Measurements from ENCODE around the gene MTUS2. TPM values are rescaled to one million over a fixed set of nuclear protein-coding genes. Genes with fewer than 3 reads are reported as not detected.

MTUS2 gene
- total and polyA plus RNA-seq, 2 donors (not counting 1 experiment from before 2014, with no cell fraction given): 0.06 TPM; not detected in 1

DNA sequence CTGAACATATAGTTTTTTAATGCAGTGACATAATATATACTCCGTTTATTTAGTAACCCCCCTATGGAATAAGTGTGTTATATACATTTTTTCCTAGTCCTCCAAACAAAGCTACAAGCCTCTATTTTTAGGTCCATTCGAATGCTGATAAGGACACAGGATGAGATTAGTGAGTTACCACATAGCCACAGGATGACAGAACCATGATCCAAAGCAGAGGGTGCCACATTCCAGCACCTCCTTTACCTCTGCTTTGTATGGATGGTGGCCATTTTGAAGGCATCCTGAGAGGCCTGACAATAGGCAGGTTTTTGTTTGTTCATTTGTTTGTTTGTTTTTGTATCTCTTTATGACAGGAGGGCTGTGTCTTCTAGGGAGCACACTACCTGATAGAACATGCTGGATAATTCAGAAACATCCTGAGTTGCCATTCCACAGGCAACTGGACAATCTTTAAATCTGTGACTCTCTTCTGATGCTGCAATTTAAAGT is 186.3 kb downstream of the MTUS2 start:
- H3K4me3 ChIP-seq (replicated peaks in 1 of 4; ENCODE audit: control extremely low read depth in 1 of 4, insufficient read depth in 1 of 4, low read depth in 3 of 4, low read length in 4 of 4): no peak overlapping the region
- no peak overlapping the region for H2AFZ ChIP-seq (ENCODE audit: low read length)
- no peak for DNase-seq (ENCODE audit: low read depth in 2 of 2)
- no peaks in the 10 kb centered on the region for H3K9me3 ChIP-seq (ENCODE audit: control insufficient read depth, insufficient read depth, low read depth, low read length)
- no peaks in the 10 kb centered on the region for H3K4me1 ChIP-seq (ENCODE audit: control insufficient read depth, extremely low read depth, insufficient read depth, low read length)
- H4K20me1 ChIP-seq (ENCODE audit: control insufficient read depth, extremely low read depth, insufficient read depth, low read length): no peaks in the 10 kb centered on the region
- no peaks in the 10 kb centered on the region for H3K36me3 ChIP-seq (ENCODE audit: control insufficient read depth, insufficient read depth, low read length)
- no peak overlapping the region for H3K4me2 ChIP-seq (ENCODE audit: extremely low read depth, insufficient read depth, low read length)
- no peak overlapping the region for H3K9ac ChIP-seq (ENCODE audit: insufficient read depth, low read length)
- H3K27ac ChIP-seq (ENCODE audit: insufficient read depth, low read length): no peak overlapping the region
- TF ChIP-seq, protein P1, sequence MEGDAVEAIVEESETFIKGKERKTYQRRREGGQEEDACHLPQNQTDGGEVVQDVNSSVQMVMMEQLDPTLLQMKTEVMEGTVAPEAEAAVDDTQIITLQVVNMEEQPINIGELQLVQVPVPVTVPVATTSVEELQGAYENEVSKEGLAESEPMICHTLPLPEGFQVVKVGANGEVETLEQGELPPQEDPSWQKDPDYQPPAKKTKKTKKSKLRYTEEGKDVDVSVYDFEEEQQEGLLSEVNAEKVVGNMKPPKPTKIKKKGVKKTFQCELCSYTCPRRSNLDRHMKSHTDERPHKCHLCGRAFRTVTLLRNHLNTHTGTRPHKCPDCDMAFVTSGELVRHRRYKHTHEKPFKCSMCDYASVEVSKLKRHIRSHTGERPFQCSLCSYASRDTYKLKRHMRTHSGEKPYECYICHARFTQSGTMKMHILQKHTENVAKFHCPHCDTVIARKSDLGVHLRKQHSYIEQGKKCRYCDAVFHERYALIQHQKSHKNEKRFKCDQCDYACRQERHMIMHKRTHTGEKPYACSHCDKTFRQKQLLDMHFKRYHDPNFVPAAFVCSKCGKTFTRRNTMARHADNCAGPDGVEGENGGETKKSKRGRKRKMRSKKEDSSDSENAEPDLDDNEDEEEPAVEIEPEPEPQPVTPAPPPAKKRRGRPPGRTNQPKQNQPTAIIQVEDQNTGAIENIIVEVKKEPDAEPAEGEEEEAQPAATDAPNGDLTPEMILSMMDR (conservative IDR thresholded peaks at IDR 0.05 in 1 of 2, IDR thresholded peaks at IDR 0.05 in 1 of 2; ENCODE audit: low read depth in 1 of 2, low read length in 2 of 2): no peak
- TF ChIP-seq EZH2 (IDR thresholded peaks at IDR 0.05; ENCODE audit: low read length, missing control alignments): no peak
- H3K27me3 ChIP-seq (ENCODE audit: control insufficient read depth, insufficient read depth, low read length): no peaks in the 10 kb centered on the region
- H3K79me2 ChIP-seq (ENCODE audit: control insufficient read depth, insufficient read depth, low read length): no peaks in the 10 kb centered on the region

DNA sequence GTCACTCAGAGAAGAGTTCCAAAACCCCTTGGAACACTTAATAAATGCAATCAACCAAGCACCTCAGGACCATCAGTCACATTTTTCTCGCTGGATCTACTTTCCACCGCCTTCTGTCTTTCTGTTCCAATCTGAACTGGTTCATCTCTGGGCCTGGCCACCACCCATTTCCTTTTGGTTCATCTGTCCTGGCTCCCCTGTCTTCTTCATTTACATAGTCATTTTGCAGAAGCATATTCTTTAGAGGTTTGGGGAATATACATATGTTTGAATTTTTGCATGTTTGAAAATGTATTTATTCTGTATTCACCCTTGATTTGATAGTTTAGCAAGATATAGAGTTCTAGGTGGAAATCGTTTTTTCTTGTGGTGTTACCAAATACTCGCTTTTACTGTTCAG is 188.2 kb downstream of the MTUS2 start:
- Histone ChIP-seq H3K9ac (ENCODE audit: insufficient read depth, low read length) (no peak overlapping the region), H3K79me2 (ENCODE audit: control insufficient read depth, insufficient read depth, low read length) (no peaks in the 10 kb centered on the region), H3K27me3 (ENCODE audit: control insufficient read depth, insufficient read depth, low read length) (no peaks in the 10 kb centered on the region), H2AFZ (ENCODE audit: low read length) (no peak overlapping the region), H3K36me3 (ENCODE audit: control insufficient read depth, insufficient read depth, low read length) (no peaks in the 10 kb centered on the region), H3K4me2 (ENCODE audit: extremely low read depth, insufficient read depth, low read length) (no peak overlapping the region), H3K4me3 (replicated peaks in 1 of 4; ENCODE audit: control extremely low read depth in 1 of 4, insufficient read depth in 1 of 4, low read depth in 3 of 4, low read length in 4 of 4) (no peak overlapping the region), H4K20me1 (ENCODE audit: control insufficient read depth, extremely low read depth, insufficient read depth, low read length) (no peaks in the 10 kb centered on the region), H3K4me1 (ENCODE audit: control insufficient read depth, extremely low read depth, insufficient read depth, low read length) (no peaks in the 10 kb centered on the region), H3K27ac (ENCODE audit: insufficient read depth, low read length) (no peak overlapping the region), H3K9me3 (ENCODE audit: control insufficient read depth, insufficient read depth, low read depth, low read length) (no peaks in the 10 kb centered on the region)
- TF ChIP-seq, protein P1 (conservative IDR thresholded peaks at IDR 0.05 in 1 of 2, IDR thresholded peaks at IDR 0.05 in 1 of 2; ENCODE audit: low read depth in 1 of 2, low read length in 2 of 2): no peak
- no peak for TF ChIP-seq EZH2 (IDR thresholded peaks at IDR 0.05; ENCODE audit: low read length, missing control alignments)
- DNase-seq (ENCODE audit: low read depth in 2 of 2): no peak

DNA sequence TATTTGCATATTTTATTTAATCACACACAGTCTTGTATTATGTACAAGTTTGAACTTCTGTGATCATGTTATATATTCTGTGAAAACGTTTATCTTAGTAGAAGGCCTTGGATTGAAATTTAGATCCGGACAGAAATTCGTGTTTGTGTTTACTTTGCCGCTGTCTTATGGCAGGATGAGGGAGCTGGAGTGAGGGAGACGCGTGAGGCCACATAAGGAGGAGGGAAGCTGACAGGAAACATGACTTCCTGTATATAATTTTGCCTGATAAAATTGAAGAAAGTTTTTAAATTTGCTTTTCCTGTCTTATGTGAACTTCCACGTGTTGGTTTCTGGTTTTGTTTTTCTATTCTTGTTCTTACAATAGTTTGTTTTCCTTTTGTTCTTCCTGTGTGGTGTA is 200.2 kb downstream of the MTUS2 start:
- no peak overlapping the region for H2AFZ ChIP-seq (ENCODE audit: low read length)
- no peak overlapping the region for H3K4me2 ChIP-seq (ENCODE audit: extremely low read depth, insufficient read depth, low read length)
- TF ChIP-seq EZH2 (IDR thresholded peaks at IDR 0.05; ENCODE audit: low read length, missing control alignments): no peak
- TF ChIP-seq, protein P1 (conservative IDR thresholded peaks at IDR 0.05 in 1 of 2, IDR thresholded peaks at IDR 0.05 in 1 of 2; ENCODE audit: low read depth in 1 of 2, low read length in 2 of 2): no peak
- no peak overlapping the region for H3K9ac ChIP-seq (ENCODE audit: insufficient read depth, low read length)
- no peak for DNase-seq (ENCODE audit: low read depth in 2 of 2)
- H3K27me3 ChIP-seq (ENCODE audit: control insufficient read depth, insufficient read depth, low read length): no peaks in the 10 kb centered on the region
- H3K9me3 ChIP-seq (ENCODE audit: control insufficient read depth, insufficient read depth, low read depth, low read length): no peaks in the 10 kb centered on the region
- H3K79me2 ChIP-seq (ENCODE audit: control insufficient read depth, insufficient read depth, low read length): no peaks in the 10 kb centered on the region
- H3K4me3 ChIP-seq (replicated peaks in 1 of 4; ENCODE audit: control extremely low read depth in 1 of 4, insufficient read depth in 1 of 4, low read depth in 3 of 4, low read length in 4 of 4): no peak overlapping the region
- H3K4me1 ChIP-seq (ENCODE audit: control insufficient read depth, extremely low read depth, insufficient read depth, low read length): no peaks in the 10 kb centered on the region
- H3K36me3 ChIP-seq (ENCODE audit: control insufficient read depth, insufficient read depth, low read length): no peaks in the 10 kb centered on the region
- no peak overlapping the region for H3K27ac ChIP-seq (ENCODE audit: insufficient read depth, low read length)
- H4K20me1 ChIP-seq (ENCODE audit: control insufficient read depth, extremely low read depth, insufficient read depth, low read length): no peaks in the 10 kb centered on the region
